HG03060 (cell line): Measurements from ENCODE around the gene MYRIP.
A peak's percentile ranks its signal among the peaks of the same experiment; 100 is the strongest.

Experiments
- ATAC-seq: cut with Tn5 transposase; IDR thresholded peaks from one replicate; pipeline ENCODE4 v1.9.1; 2021; ENCODE audit warnings: low read depth, moderate number of reproducible peaks; ENCODE audit not compliant: unreplicated experiment

Gene MYRIP

GRCh38 chr3:40302784-40303183 lies 493.4 kb downstream of the MYRIP start:
- ATAC-seq = no peak

- ATAC-seq = no peak
Measured at GRCh38 chr3:40304352-40304751, 494.9 kb downstream of the MYRIP start.

- no peak for ATAC-seq
Measured at GRCh38 chr3:40306336-40306735, 496.9 kb downstream of the MYRIP start.

- no peak for ATAC-seq
Measured at GRCh38 chr3:40307176-40307575, 497.8 kb downstream of the MYRIP start.

GRCh38 chr3:40308725-40309417 lies 499.5 kb downstream of the MYRIP start:
- ATAC-seq = no peak

- peak; percentile 95 for ATAC-seq
Measured at GRCh38 chr3:40309418-40309924, 500.1 kb downstream of the MYRIP start, which contains the start of gene EIF1B. Gene EIF1B, plus strand, starts transcription at chr3:40309707. Its CDS starts 235 bp downstream, at chr3:40309942.
